Effector CD4-positive, alpha-beta T cell (primary cell): ENCODE measurements around the gene PTMS.

Experiments
- DNase-seq: peaks from one replicate; pipeline ENCODE4 v3.0.0-alpha.2; 2020

PTMS gene

DNA sequence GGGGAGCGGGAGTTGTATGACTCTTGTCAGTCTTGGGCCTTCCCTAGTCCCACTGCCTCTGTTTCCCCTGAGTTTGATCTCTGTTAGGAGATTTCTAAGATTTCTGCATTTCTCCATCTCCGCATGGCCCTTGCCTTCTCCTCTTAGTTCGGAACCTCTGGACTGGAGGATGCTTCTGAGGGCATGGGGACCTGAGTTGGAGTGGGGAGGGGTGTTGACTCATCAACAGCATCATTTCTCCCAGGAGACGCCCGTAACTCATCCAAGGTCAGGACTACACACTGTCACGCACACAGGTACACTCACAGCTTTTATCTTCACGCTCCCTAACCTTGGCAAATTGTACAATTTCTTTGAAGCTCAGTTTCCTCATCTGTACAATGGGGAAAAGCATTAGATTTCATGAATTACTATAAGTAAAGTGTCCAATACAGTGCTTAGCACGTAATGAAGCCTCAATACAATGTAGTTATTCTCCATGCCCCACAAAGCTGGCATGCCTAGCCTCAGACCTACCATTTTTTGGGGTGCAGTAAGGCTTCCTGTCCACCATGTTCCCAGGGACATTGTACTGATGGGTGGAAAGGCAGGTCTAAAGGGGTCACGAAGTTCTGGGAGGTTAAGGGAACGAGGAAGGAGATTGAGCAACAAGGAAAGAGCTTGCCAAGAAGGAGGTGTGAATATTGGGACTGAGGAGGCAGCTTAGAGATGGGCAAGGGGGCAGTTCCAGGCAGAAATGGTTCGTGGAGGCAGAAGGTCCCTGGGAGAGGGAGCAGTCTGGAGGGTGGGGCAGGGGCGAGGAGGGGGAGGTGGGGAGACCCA, 5.6 kb downstream of the PTMS start:
- no peak for DNase-seq

DNA sequence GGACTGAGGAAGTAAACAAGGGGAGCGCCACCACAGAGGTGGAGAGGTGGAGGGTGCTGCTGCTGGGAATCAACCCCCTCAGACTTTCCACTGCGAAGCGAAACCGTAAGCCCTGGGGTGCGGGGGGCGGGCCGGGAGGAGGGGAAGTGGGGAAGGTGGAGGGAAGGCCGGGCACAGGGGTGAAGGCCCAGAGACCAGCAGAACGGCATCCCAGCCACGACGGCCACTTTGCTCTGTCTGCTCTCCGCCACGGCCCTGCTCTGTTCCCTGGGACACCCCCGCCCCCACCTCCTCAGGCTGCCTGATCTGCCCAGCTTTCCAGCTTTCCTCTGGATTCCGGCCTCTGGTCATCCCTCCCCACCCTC, 6.2 kb downstream of the PTMS start, which contains the start of gene LAG3:
TSS of gene LAG3 (plus strand) at position 190 of the 365 bp plus-strand sequence. CDS start 333 bp downstream, outside the sequence.
- no peak for DNase-seq

- DNase-seq = no peak
Measured at GRCh38 chr12:6772726-6773589, 6.8 kb downstream of the PTMS start.

DNA sequence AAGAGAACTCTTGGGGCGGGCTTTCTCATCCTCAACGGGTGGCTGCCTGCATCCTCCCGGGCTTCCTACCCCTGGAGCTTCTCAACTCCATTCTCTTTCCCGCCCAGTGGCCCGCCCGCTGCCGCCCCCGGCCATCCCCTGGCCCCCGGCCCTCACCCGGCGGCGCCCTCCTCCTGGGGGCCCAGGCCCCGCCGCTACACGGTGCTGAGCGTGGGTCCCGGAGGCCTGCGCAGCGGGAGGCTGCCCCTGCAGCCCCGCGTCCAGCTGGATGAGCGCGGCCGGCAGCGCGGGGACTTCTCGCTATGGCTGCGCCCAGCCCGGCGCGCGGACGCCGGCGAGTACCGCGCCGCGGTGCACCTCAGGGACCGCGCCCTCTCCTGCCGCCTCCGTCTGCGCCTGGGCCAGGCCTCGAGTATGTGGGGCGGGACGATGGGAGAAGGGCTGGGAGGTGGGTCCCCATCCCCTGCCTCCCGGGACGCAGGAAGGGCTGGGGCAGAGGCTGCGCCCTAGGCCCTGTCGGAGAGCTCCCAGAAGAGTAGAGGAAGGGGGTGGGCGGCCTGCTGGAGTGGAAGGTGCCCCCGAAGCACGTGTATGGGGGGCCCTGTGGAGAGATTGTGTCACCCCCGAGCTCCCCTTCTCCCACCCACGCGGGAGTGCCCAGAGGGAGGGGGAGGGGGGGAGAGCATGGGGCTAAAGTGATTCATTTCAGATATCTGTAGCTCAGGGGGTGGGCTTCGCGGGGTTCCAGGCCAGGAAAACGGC, 7.6 kb downstream of the PTMS start:
- DNase-seq = no peak

GRCh38 chr12:6774499-6775062, 8.4 kb downstream of the PTMS start:
- no peak for DNase-seq

- no peak for DNase-seq
Measured at GRCh38 chr12:6775185-6776174, 9.3 kb downstream of the PTMS start.

DNA sequence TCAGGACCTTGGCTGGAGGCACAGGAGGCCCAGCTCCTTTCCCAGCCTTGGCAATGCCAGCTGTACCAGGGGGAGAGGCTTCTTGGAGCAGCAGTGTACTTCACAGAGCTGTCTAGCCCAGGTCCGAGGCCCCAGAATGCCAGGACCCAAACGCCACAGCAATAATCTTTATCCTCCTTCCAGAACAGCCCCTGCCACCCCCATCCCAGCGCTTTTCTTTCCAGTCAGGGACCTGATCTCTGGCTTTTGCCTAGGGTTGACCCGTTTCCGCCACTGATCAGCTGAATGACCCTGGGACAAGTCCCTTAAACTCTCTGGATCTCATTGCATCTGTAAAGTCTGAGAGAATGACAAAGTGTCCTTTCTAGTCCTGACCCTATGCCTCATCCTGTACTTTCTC, 11.2 kb downstream of the PTMS start:
- no peak for DNase-seq

GRCh38 chr12:6778217-6778573, 12.0 kb downstream of the PTMS start:
- no peak for DNase-seq

GRCh38 chr12:6778574-6779550, 12.7 kb downstream of the PTMS start:
- peak; percentile 84 for DNase-seq

DNA sequence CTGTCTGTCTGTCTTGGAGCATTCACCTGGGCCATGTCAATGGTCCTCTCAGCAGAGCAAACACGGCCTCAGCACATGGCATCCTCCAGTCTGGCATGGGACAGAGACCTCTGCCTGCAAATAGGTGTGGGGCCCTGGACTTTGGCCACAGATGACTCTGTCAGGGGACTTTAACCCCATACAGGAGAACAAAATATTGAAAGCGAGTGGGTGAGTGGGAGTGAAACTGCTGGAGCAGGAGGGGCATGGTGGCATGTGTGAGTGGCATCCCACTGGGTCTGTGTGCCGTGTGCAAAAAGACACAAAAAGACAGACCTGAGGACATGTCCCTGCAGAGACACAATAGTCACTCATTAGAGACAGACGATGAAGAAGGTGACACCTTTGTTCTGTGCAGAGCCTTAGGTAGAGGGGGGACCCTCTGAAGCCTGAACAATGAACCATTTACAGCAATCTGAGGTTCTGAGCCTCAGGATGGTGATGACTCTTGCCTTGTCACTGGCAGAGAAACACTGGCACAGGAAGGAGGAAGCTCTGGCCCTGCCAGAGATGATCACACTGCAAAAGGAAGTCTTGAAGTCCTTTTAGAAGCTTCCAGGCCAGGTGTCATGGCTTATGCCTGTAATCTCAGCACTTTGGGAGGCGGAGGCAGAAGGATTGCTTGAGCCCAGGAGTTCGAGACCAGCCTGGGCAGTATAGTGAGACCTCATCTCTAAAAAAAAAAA, 13.7 kb downstream of the PTMS start:
- no peak for DNase-seq

DNA sequence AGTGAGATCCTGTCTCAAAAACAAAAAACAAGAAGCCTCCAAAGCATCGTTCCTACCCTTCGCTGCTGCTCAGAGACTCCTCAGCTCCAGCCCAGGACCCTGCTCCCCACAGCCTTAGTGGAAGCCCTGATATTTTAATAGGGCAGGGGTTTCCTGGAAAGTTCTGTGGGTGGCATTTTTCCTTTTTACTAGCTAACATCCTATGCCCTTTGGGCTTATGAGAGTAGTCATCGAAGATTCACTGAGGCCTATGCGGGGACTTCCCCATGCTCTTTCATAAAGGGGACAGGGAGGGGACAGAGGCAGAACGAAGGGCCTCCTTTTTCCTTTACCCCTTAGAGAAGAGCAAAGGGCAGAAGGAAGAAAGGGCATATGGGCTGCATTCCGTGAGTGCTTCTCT, 14.4 kb downstream of the PTMS start:
- DNase-seq = no peak

DNA sequence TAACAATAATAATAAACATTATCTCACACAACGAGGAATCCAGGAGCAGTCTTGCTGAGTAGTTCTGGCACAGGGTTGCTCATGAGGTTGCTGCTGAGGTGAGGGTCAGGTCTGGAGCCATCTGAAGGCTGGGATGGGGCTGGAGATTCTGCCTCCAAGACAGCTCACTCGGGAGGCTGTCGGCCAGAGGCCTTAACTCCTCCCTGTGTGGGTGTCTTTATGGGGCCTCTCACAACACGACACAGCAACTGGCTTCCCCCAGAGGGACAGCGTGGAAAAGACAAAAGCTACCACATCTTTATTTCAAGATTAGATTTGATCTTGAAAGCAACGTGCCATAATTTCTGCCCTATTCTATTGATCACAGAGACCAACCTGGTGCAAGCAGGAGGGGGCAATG, 16.0 kb downstream of the PTMS start:
- DNase-seq = no peak

GRCh38 chr12:6782850-6783566, 16.8 kb downstream of the PTMS start:
- DNase-seq = no peak

DNA sequence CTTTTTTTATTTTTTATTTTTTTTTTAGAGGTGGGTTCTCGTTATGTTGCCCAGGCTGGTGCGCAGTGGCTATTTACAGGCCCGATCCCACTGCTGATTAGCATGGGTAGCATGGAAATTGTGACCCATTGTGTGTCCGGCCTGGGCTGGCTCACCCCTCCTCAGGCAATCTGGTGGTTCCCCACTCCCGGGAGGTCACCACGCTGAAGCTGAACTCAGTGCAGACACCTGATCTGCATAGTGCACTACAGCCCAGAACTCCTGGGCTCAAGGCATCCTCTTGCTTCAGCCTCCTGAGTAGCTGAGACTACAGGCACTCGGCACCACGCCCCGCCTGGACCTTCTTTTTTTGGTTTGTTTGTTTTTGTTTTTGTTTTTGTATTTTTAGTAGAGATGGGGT, 17.7 kb downstream of the PTMS start:
- DNase-seq = no peak

DNA sequence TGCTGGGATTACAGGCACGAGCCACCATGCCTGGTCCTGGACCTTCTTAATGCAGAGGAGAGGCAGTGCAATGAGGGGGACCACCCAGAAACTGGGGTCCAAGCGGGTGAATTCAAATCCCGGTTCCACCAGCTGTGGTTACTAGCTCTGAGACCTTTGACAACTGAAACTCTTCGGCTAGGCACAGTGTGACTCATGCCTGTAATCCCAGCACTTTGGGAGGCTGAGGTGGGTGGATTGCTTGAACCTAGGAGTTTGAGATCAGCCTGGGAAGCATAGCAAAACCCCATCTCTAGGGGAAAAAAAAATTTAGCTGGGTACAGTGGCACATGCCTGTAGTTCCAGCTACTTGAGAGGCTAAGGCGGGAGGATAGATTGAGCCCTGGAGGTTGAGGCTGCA, 18.1 kb downstream of the PTMS start:
- DNase-seq = no peak

DNA sequence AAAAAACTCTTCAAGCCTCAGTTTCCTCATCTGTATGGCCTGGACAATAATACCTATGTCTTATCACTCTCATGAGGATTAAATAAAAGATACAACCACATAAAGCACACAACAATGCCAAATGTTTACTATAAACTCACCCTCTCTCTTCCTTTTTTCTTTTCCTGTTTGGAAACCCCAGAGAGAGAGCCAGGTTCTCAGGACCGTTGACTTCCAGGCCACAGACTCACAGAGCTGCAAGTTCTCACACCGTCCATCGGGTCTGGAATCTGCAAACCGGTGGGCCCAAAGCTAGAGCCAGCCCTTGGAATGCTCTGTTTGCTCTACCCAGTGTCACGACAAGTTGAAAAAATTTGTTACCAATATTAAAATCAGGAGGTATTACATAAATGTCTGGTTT, 18.6 kb downstream of the PTMS start:
- DNase-seq = no peak

- no peak for DNase-seq
Measured at GRCh38 chr12:6786416-6787094, 20.4 kb downstream of the PTMS start.

DNA sequence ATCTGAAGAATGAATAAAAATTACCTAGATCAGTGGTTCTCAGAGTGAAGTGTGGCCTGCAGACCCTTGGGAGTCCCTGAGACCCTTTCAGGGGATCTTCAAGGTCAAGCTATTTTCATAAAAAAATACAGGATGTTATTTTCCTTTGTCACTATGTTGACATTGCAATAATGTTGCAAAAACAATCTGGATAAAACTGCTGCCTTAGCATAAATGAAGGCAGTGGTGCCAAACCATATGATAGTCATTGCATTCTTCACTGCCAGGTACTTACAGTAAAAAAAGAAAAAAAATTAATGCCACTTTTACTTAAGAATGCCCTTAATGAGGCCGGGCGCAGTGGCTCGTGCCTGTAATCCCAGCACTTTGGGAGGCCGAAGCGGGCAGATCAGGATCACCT, 21.1 kb downstream of the PTMS start:
- DNase-seq = no peak
